Measurements from ENCODE around the gene KCNIP4.

KCNIP4 gene

DNA sequence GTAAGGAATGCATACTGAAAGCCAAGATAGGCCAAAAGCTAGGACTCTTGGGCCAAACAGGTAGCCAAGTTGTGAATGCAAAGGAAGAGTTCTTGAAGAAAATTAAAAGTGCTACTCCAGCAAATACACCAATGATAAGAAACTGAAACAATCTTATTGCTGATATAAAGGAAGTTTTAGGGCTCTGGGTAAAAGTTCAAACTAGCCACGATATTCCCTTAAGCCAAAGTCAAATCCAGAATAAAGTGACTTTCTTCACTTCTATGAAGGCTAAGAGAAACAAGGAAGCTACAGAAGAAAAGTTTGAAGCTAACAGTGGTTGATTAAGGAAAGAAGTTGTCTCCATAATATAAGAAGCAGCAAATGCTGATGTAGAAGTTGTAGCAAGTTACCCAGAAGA is 850.7 kb downstream of the KCNIP4 start:
- no peak for DNase-seq (ENCODE audit: low read depth in 1 of 2, low spot score in 1 of 2)

DNA sequence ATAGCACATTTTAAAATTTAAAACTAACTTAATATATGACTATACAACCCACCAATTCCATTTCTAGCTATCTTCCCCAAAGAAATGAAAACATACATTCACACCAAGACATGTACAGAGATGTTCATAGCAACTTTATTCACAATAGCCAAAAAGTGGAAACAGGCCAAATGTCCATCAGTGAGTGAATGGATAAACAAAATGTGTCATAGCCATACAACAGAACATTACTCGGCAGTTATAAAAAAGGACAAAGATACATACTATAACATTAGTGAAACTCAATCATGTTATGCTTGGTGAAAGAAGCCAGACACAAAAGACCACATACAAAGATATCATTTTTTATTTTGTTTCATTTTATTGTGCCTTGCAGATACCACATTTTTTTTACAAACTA is 851.5 kb downstream of the KCNIP4 start:
- DNase-seq (ENCODE audit: low read depth in 1 of 2, low spot score in 1 of 2), result no peak

DNA sequence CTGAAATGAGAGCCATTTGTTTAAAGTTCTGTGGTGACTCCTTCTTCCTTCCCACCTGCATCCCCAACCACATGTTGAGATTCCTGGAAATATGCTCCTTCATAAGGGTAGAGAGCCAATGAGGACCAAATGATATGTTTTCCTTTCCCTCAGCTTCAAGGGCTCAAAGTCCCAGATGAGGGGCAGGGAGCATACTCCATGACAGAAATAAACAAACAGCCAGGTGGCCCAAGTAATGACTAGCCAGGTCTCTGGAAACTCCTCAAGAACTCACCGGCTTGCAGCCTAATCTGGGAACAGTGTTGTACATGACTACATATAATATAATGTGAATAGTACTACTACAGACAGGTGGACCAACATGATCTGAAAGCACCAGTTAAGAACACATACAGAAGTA is 856.0 kb downstream of the KCNIP4 start:
- DNase-seq (ENCODE audit: low read depth in 1 of 2, low spot score in 1 of 2), result no peak

DNA sequence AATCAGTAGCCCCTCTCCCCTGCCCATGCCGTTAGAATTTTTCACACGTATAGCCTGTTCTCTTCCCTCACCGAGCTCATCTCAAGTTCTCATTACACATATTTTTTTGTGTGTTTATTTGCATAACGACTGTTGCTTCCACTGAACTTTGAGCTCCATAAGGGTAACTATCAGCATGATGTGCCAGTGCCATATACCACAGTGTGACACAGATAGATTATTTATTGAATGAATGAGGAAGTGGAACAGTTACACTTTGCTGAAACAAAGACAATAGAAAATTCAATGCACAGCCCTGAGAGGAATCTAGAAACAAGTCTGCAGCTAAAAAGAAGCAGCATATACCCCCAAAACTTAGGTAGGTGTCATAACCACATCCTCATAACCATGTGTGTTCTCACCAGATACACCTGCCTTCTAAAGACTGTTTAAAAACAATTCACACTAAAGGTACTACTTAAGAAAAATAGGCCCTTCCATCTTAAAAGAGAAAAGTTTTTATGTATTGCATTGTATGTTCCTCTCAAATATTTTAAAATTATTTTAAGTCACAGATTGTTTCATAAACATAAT is 858.4 kb downstream of the KCNIP4 start:
- DNase-seq (ENCODE audit: low read depth in 1 of 2, low spot score in 1 of 2), result no peak

DNA sequence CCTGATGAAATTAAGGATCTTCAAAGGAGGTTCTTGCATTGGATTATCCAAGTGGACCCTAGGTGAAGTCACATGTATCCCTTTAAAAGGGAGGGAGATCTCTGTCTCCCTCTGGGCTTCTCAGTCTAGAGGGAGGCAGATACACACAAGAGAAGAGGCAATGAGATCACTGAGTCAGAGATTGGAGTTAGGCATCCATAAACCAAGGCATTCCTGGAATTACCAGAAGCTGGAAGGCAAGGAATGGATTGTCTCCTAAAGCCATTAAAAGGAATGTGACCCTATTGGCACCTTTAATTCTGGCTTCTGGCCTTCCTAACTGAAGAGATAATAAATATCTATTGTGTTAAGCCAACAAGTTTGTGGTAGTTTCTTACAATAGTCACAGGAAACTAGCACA is 865.2 kb downstream of the KCNIP4 start:
- no peak for DNase-seq (ENCODE audit: low read depth in 1 of 2, low spot score in 1 of 2)

DNA sequence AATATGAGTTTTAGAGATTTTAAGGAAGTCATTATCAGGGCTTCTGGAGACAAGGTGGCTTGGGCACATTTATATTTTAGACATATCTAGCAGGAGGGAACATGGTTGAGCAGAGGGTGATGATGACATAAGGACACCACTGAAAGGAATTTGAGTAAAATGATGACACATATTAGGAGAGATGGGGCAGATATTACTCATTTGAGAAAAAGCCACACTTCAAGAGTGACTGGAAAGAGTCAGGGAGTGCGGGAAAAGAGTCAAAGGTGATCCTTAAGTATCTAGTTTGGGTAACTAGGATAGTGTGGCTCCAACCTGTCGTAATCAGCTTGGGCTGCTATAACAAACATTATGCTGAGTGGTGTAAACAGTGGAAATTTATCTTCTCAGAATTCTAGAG is 870.6 kb downstream of the KCNIP4 start:
- DNase-seq (ENCODE audit: low read depth in 1 of 2, low spot score in 1 of 2), result no peak

DNA sequence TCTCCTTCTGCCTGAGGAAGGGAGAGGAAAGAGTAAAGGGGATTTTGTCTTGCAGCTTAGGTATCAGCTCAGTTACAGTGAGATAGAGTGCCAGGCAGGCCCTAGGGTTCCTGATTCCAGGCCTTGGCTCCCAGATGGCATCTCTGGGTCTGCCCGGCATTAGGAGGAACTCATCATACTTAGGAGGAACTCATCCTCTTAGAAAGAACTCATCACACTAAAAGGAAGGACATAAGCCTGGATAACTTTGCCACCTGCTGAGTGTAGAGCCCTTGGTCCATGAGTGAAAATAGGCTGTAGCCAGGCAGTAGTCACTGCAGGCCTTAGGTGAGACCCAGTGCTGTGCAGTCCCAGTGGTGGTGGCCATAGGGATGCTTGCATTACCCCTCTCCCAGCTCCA is 881.2 kb downstream of the KCNIP4 start:
- no peak for DNase-seq (ENCODE audit: low read depth in 1 of 2, low spot score in 1 of 2)

DNA sequence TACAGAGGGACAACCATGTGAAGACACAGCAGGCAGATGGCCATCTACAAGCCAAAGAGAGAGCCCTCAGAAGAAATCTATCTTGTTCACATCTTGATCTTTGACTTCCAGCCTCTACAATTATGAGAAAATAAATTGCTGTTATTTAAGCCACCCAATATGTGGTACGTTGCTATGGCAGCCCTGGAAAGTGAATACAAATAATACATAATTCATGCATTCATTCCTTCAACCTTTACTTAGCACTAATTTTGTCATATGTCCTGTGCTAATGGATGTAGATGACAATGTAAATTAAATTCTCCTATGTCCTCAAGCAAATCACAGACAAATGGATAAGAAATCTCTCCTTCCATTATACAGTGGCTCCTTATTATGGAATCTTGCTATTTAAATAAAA is 886.7 kb downstream of the KCNIP4 start:
- no peak for DNase-seq (ENCODE audit: low read depth in 1 of 2, low spot score in 1 of 2)

DNA sequence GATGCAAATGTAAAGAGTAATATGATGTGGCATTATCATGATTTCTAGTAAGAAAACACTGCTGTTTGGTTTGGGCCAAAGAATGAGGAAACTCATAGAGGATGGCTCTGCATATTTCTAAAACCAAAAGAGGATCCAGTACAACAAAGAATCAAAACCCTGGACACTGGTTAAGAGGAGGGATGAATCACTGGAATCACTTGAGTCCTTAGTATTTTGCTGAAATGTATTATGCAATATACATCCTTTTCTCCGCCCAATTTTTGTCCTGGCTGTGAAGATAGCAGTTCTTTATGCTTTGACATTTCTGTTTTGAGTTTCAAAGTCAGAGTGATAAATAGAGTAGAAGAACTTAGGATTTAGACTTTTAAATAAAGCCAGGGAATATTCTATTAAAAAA is 902.4 kb downstream of the KCNIP4 start:
- no peak for DNase-seq (ENCODE audit: low read depth in 1 of 2, low spot score in 1 of 2)

DNA sequence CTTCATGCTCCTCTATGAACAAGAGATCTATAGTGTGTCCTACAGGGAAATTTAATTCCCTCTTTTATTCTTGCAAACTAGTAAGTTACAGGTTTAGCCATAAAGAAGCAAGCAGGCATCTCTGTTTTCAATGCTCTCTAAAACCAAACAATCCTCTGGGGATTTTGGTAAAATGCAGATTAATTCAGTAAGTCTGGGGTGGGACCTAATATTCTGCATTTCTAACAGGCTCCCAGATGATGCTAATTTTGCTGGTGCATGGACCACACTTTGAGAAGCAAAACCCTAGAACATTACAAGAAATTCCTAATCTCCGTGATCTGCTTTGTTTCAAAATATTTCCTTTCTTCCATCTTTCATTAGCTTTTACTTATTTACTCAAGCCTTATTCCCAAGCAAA is 903.5 kb downstream of the KCNIP4 start:
- DNase-seq (ENCODE audit: low read depth in 1 of 2, low spot score in 1 of 2), result no peak

DNA sequence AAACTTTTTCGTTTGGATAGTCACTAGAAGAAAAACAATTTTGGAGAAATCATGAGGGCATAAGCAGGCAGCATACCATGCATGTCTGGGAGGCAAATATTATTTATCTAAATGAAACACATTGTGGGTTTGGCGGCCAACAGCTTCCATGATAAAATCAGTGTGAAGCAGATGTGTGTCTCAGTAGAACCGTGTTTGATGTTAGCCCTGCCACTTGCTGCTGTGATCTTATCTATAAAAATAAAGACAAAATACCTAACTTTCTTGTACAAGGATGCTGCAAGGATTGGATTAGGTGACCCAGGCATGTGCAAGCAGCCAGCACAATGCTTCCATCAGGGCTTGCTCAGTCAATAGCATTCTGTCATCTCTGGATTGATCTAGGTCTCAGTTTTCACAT is 906.9 kb downstream of the KCNIP4 start:
- no peak for DNase-seq (ENCODE audit: low read depth in 1 of 2, low spot score in 1 of 2)

DNA sequence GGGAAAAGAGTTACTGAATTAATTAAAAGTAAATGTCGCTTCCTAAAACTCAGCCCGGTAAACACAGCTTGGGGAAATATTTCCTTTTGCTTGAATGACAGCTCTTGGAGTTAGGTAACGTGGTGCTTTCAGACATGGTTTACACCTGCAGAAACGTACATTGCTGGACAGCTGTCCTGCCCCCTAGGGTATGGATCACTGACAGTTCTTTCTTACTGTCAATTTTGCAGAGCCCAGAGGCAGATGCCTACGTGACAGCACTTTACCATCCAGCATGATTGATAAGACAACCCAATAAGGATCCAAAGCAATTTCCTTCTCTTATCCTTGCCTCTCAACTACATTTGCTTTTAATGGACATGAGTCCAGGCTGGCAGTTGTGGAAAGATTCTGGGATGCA is 913.8 kb downstream of the KCNIP4 start:
- no peak for DNase-seq (ENCODE audit: low read depth in 1 of 2, low spot score in 1 of 2)

DNA sequence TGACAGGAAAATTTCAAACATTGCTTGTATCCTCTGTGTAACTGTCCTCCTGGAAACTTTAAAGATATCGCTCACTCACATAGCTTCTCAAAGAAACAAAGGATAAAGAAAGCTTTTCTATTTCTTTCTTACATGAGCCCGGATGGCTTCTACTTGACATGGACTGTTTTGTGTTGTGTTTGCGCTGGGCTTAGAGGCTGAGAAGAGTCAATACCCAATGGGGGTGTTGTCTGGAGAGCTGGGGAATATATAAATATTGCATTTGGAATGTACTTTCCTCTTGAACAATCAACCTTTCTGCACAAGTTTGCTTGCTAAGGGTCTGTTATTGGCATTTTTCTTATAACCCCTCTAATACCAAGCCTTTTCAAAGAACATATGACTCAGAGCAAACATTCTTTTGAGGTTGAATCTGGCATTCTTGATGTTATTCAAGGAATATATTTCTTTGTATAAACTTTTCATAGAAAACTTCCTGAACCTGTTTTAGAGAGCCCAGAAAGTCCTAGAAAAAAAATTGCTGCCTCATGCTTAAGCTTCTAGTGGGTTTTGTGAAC is 916.4 kb downstream of the KCNIP4 start:
- DNase-seq (ENCODE audit: low read depth in 1 of 2, low spot score in 1 of 2), result no peak

DNA sequence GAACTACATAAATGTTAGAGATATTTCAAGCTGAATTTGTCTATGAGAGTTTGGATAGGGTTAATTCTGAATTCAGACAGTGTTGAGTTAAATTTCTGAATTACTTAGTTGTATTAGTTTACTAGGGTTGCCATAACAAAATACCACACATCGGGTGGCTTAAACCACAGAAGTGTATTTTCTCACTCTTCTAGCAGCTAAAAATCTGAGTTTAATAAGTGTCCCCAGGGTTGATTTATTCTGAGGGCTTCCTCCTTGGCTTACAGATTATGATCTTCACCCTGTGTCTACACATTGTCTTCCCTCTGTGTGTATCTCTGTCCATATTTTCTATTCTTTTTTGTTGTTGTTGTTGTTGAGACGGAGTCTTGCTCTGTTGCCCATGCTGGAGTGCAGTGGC is 929.8 kb downstream of the KCNIP4 start:
- no peak for DNase-seq (ENCODE audit: low read depth in 1 of 2, low spot score in 1 of 2)

DNA sequence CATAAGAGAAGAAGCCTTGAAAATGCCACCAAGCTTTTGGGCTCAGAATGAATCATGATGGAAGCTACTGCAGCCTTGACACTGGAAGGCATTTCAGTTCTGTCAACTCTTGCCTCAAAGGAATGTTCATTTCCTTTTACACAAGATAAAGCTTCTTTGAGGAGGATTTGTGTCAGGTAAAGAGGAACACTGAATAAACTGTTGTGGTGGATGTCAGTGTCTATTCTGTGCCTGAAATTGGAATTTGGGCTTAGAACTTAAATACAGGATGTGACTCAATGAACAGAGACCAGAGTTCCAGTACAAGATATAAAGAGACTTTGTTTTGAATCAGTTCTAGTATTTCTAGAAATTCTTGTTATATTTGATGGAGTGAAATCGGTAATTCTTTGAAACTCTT is 935.1 kb downstream of the KCNIP4 start:
- DNase-seq (ENCODE audit: low read depth in 1 of 2, low spot score in 1 of 2), result no peak

DNA sequence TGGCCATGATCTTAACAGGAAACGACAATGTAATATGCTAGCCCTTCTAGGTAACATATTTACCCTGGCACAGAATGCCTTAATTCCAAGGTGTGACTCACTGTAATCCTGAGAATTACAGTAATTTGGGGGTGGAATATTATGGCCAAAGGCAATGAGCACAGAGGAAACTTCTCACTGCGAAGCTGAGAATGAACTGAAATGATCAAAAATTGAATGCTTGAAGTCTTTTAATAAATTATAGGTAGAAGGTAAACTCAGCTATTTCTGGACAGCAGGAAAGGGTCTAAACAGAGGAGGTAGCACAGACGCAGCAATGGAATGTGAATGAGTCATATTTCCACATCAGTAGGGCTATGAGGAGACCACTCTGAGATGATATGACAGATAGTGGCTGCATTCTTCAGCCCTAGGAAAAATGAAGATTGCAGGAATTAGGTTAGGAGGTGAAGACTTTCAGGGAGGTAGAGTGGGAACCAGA is 935.7 kb downstream of the KCNIP4 start:
- no peak for DNase-seq (ENCODE audit: low read depth in 1 of 2, low spot score in 1 of 2)

DNA sequence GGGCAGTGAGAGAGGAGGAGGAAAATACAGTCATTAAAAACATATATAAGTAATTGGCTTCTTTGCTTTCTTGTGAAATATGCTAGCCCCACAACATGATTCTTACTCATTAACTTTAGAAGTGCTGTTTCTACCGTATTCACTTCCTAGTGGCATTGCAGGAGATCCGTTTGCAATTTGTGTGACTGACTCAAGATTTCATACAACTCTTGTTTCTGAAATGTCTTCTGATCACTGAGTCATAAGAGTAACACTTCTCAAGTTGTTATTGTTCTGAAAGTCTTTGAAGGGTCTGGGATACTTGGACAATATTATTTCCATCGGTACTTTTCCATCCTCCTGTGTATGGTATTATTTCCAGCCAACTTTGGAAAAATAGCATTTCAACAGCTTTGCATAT is 937.5 kb downstream of the KCNIP4 start:
- no peak for DNase-seq (ENCODE audit: low read depth in 1 of 2, low spot score in 1 of 2)

DNA sequence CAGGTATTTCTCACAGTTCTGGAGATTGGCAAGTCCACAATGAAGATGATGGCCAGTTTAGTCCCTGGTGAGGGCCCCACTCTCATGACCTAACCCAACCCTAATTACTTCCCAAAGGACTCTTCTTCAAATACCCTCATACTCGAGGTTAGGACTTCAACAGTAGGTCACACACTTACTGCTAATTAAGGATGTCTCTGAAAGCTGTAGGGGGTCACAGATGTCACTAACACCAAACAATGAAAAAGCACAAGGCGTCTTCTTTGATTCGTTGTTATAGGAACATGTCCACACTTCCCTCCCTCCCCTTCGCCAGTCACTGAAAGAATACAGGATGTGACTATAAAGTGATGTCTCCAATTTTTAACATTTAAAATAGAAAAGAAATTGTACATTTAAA is 938.6 kb downstream of the KCNIP4 start:
- no peak for DNase-seq (ENCODE audit: low read depth in 1 of 2, low spot score in 1 of 2)

DNA sequence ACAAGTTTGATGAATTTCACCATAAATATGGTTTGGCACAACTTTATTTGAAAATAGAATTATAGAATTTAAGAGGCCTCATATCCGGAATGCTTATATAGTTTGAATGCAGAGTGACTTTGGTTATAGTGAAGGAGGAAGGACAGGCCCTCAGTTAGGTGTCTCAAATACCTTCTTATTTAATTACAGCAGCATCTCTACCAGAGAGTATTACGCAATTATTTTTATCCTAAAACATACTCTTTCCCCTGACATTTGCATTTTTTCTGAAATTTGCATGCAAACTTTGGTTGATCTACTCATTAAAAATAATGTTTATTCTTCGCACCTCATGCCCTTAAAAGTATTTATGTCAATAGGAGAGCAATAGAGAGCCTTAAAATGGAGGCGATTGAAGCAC is 942.9 kb downstream of the KCNIP4 start:
- no peak for DNase-seq (ENCODE audit: low read depth in 1 of 2, low spot score in 1 of 2)

DNA sequence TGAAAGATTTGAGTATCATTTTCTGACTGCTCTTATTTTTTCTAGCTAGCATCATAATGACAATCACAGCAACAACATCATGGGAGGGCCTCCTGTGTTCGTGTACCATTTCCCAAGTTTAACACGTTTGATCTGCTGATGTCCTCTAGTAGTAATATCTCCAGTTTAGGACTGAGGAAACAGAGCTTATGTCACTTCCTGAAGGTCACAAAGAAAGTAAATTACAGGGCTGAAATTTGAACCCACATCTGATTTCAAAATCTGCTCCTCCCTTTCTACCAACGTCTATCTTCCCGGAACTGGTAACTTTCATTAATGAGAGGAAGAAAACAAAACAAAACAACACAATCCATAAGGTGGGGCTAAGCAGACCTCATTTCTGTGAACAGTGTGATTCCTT is 945.6 kb downstream of the KCNIP4 start:
- DNase-seq (ENCODE audit: low read depth in 1 of 2, low spot score in 1 of 2), result no peak

DNA sequence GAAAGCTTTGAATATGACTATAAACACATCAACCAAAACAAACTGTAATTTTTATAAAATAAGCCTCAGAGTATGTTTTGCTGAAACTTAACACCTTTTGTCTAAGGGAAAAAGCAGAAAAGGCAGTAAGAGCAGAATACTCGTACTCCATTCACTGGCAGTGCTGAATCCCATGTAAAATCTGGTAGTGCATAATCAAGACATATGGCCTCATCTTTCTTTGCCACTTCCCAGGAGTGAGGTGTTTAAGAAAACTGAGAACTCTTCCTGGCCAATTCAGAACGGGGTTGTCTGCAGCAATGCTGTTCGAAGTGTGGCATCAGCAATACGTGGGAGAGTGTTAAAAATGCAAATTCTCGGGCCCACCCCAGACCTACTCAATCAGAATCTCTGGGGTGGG is 946.3 kb downstream of the KCNIP4 start:
- DNase-seq (ENCODE audit: low read depth in 1 of 2, low spot score in 1 of 2), result no peak

DNA sequence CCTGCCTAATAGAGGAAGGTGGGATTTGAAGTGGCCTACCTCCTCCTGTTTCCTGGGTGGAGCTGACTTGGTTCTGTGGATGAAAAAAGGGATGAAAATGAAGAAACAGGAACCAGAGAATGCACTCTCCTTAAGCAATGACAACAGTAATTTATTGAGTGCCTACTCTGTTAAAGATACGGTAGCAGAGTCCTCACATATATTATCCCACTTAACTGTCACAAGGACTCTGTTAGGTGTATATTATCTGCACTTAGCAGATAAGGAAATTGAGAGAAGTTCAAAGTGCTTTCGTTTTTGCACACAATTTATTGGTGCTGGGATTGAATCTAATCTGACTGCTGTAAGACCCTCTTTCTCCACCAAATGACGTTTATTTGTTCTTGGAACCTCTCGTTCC is 947.1 kb downstream of the KCNIP4 start:
- no peak for DNase-seq (ENCODE audit: low read depth in 1 of 2, low spot score in 1 of 2)

DNA sequence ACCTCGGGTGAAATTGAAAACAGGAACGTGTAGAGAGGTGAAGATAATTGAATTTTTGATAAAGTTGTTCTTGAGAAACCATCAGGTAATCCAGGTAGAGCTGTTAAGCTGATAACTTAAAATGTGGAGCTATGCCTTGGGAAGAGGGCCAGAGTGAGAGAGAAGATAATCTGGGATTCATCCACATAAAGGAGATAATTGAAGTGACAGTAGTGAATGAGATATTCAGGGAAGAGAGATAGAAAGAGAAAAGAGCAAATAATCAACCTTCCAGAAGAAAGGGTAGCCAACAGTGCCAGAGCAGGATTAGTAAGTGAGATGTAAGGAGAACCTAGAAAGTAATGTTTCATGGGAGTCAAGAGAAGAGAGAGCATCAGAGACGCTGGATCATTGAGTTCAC is 950.7 kb downstream of the KCNIP4 start:
- DNase-seq (ENCODE audit: low read depth in 1 of 2, low spot score in 1 of 2), result no peak

DNA sequence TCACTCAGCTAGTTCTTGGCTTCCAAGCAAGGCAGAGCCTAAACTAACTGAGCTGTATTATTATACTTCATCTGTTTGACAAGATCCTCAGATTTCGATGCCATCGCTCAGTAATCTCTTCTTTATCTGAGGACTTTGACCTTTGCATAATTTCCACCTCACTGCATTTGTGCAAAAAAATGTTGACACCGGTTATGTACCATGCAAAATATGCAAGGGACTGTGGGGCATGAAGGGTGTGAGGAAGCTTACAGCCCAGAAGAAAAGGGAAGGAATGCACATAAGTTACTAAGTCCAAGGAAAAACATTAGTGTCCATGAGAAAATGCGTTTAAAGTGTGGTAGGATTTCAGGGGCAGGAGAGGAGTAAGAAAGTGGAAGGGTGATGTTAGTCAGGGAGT is 953.0 kb downstream of the KCNIP4 start:
- DNase-seq (ENCODE audit: low read depth in 1 of 2, low spot score in 1 of 2), result no peak
